Thoracic aorta (tissue), 2 donors: Measurements from ENCODE around the gene SRCIN1. TPM values are rescaled to one million over a fixed set of nuclear protein-coding genes. Genes with fewer than 3 reads are reported as not detected.
"Not testable (repeated sequence)": the region's sequence is repeated elsewhere in the genome, so short reads cannot be mapped to it uniquely, and the experiment has no call there.

Experiments
- ATAC-seq: fragments of 150-250 bp; one replicate; pipeline ENCODE4 v1.8.0; 2017; ENCODE audit warnings: low read depth; ENCODE audit not compliant: insufficient number of reproducible peaks, low FRiP score
- DNase-seq: peaks from one replicate; pipeline ENCODE4 v3.0.0-alpha.2; 2020; ENCODE audit warnings: low spot score
- H3K27ac ChIP-seq, 2 donors: fragments of 200-600 bp; sonication (generic); 1 replicate in 1 of 2; 2 replicates in 1 of 2; pipeline ENCODE4 v1.5.1; 2016; ENCODE audit warnings: mild to moderate bottlenecking in 2 of 2, moderate library complexity in 2 of 2
- H3K27me3 ChIP-seq: fragments of 200-600 bp; sonication (generic); replicated peaks from 2 replicates; pipeline ENCODE4 v1.6.0; 2016; ENCODE audit warnings: mild to moderate bottlenecking; ENCODE audit not compliant: insufficient read depth
- H3K36me3 ChIP-seq: fragments of 200-600 bp; sonication (generic); one replicate; pipeline ENCODE4 v1.5.1; 2016
- H3K4me1 ChIP-seq, 2 donors: fragments of 200-600 bp; sonication (generic); 1 replicate in 1 of 2; 2 replicates in 1 of 2; pipeline versions ENCODE4 v1.5.1 to v1.6.0; 2016; ENCODE audit warnings: low read depth in 2 of 2, mild to moderate bottlenecking in 1 of 2; ENCODE audit not compliant: control insufficient read depth in 1 of 2
- H3K4me3 ChIP-seq: fragments of 200-600 bp; sonication (generic); 2 replicates; pipeline ENCODE4 v1.5.1; 2016; ENCODE audit warnings: mild to moderate bottlenecking
- H3K9me3 ChIP-seq: fragments of 200-600 bp; sonication (generic); 2 replicates; pipeline ENCODE4 v1.5.1; 2016
- total RNA-seq, 2 donors: library from RNA; depleted of rRNA; stranded (reverse); fragments of >200 nt; gene quantifications; one replicate each; pipeline versions ENCODE4 v1.1.0 to v1.2.3, GENCODE V29; 2016
- TF ChIP-seq, protein P1 (sequence below): fragments of 200-600 bp; sonication (generic); IDR thresholded peaks from one replicate; pipeline ENCODE4 v1.5.1; 2019; ENCODE audit warnings: antibody characterized with exemption

Gene SRCIN1
- total RNA-seq, 2 donors from 2014 or later: not detected

- ATAC-seq: no peak
- H3K4me3 ChIP-seq: no peak overlapping the region
These were observed 19.7 kb upstream of the SRCIN1 start for GRCh38 chr17:38625482-38625881.

DNA sequence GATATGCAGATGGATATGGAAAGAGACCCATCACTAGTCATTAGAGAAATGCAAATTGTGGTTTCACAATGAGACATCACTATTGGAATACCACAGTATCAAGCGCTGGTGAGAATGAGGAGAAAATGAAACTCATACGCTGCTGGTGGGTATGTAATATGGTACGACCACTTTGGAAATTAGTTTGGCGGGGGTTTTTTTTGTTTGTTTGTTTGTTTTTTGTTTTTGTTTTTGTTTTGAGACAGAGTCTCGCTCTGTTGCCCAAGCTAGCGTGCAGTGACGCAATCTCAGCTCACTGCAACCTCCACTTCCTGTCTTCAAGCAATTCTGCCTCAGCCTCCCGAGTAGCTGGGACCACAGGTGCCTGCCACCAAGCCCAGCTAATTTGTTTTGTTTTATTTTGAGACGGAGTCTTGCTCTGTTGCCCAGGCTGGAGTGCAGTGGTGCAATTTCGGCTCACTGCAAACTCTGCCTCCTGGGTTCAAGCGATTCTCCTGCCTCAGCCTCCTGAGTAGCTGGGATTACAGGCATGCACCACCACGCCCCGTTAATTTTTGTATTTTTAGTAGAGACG lies 19.1 kb upstream of the SRCIN1 start:
- DNase-seq, H3K27me3 ChIP-seq, H3K9me3 ChIP-seq, ATAC-seq, H3K27ac ChIP-seq, H3K4me1 ChIP-seq, H3K36me3 ChIP-seq, H3K4me3 ChIP-seq: not testable (repeated sequence)

More at GRCh38 chr17:38625482-38625881, 19.7 kb upstream of the SRCIN1 start:
- TF ChIP-seq, protein P1, sequence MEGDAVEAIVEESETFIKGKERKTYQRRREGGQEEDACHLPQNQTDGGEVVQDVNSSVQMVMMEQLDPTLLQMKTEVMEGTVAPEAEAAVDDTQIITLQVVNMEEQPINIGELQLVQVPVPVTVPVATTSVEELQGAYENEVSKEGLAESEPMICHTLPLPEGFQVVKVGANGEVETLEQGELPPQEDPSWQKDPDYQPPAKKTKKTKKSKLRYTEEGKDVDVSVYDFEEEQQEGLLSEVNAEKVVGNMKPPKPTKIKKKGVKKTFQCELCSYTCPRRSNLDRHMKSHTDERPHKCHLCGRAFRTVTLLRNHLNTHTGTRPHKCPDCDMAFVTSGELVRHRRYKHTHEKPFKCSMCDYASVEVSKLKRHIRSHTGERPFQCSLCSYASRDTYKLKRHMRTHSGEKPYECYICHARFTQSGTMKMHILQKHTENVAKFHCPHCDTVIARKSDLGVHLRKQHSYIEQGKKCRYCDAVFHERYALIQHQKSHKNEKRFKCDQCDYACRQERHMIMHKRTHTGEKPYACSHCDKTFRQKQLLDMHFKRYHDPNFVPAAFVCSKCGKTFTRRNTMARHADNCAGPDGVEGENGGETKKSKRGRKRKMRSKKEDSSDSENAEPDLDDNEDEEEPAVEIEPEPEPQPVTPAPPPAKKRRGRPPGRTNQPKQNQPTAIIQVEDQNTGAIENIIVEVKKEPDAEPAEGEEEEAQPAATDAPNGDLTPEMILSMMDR: no peak
- no peak overlapping the region for H3K27ac ChIP-seq
- H3K27me3 ChIP-seq: no peaks in the 10 kb centered on the region
- no peaks in the 10 kb centered on the region for H3K9me3 ChIP-seq
- no peak for DNase-seq
- H3K4me1 ChIP-seq: no peaks in the 10 kb centered on the region
- H3K36me3 ChIP-seq: no peaks in the 10 kb centered on the region

DNA sequence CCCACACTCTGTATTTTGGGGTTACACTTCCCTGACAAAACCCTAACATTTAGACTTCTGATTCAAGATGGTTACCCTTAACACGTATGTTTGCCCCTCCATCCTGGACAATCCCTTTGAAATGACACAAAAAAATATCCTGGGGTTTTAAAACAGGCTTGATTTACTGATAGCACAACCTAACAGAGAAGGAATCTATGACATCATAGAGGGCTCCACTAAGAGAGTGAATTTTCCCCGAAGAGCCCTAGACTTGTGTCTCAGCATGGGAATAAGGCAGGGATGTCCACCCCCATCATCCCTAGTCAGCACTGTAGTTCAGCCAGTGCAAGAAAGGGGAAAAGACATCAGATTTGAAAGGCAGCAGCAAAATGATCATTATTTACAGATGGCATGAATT lies 15.8 kb upstream of the SRCIN1 start:
- no peak for ATAC-seq
- Histone ChIP-seq H3K4me1 (no peaks in the 10 kb centered on the region), H3K36me3 (no peaks in the 10 kb centered on the region), H3K9me3 (no peaks in the 10 kb centered on the region), H3K4me3 (no peak overlapping the region), H3K27me3 (no peaks in the 10 kb centered on the region), H3K27ac (no peak overlapping the region)
- TF ChIP-seq, protein P1: no peak
- no peak for DNase-seq

DNA sequence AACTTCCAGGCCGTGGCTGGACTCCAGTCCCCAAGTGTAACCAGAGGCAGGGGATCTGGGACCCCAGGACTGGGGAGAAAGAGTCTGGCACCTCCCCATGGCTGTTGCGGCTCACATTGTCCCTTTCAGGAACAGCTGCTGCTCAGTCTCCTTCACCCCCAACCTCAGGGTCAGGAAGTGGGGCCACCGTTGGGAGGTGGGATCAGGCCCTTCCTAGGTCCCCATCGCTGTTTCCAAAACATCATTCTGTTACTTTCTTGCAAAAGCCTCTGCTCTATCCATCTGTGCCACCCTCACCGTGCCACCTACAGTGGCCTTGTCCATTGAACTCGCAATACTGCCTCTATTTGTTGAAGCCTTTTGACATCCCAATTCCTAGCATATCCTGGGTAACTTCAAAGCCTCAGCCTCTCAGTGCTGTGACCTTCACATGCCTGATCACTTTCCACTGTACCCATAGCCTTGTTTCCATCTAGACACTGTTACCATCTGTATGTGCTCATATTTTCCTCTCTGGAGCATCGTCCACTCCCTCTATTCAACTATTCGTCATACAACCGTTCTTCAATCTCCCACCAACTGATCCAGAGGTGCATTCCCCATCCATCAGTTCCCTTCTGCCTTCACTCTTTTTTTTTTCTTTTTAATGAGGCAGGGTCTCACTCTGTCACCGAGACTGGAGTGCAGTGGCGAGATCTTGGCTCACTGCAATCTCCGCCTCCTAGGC lies 15.0 kb upstream of the SRCIN1 start:
- H3K4me1 ChIP-seq: no peaks in the 10 kb centered on the region
- no peak overlapping the region for H3K4me3 ChIP-seq
- no peak overlapping the region for H3K27ac ChIP-seq
- ATAC-seq (no peak), DNase-seq (no peak)
- H3K9me3 ChIP-seq: no peaks in the 10 kb centered on the region
- H3K36me3 ChIP-seq: no peaks in the 10 kb centered on the region
- H3K27me3 ChIP-seq: no peaks in the 10 kb centered on the region
- TF ChIP-seq, protein P1: no peak

- Histone ChIP-seq H3K4me3 (no peak overlapping the region), H3K4me1 (no peaks in the 10 kb centered on the region), H3K27ac (no peak overlapping the region), H3K9me3 (no peaks in the 10 kb centered on the region), H3K27me3 (no peaks in the 10 kb centered on the region), H3K36me3 (no peaks in the 10 kb centered on the region)
- no peak for ATAC-seq
- no peak for DNase-seq
- TF ChIP-seq, protein P1: no peak
These were observed 14.3 kb upstream of the SRCIN1 start for GRCh38 chr17:38619937-38620550.
